Embryonic facial prominence (tissue), 1 donor: ENCODE measurements around the gene IRAK1.

Source experiments
- DNase-seq: peaks from one replicate; pipeline ENCODE4 v3.0.0-alpha.2; 2016; ENCODE audit errors: extremely low spot score

Gene IRAK1

GRCh38 chrX:154019633-154020528, at the start of gene IRAK1:
Gene IRAK1, minus strand, starts transcription at chrX:154019902. Its CDS starts 90 bp downstream, at chrX:154019812.
- no peak for DNase-seq

- no peak for DNase-seq
Observed at GRCh38 chrX:154068560-154068959, 48.9 kb upstream of the IRAK1 start.

GRCh38 chrX:154064637-154065435, 45.1 kb upstream of the IRAK1 start:
- DNase-seq, result no peak

GRCh38 chrX:154063234-154063633, 43.5 kb upstream of the IRAK1 start:
- DNase-seq, result no peak

GRCh38 chrX:154061801-154062200, 42.1 kb upstream of the IRAK1 start:
- DNase-seq, result no peak

GRCh38 chrX:154059729-154060245, 40.1 kb upstream of the IRAK1 start:
- no peak for DNase-seq

GRCh38 chrX:154059231-154059630, 39.5 kb upstream of the IRAK1 start:
- DNase-seq, result no peak

- DNase-seq, result no peak
Observed at GRCh38 chrX:154058214-154058997, 38.7 kb upstream of the IRAK1 start.

GRCh38 chrX:154057791-154058190, 38.1 kb upstream of the IRAK1 start:
- no peak for DNase-seq

- no peak for DNase-seq
Observed at GRCh38 chrX:154056770-154057241, 37.1 kb upstream of the IRAK1 start.

GRCh38 chrX:154051201-154051810, 31.6 kb upstream of the IRAK1 start:
- DNase-seq, result peak; percentile 28

GRCh38 chrX:154050113-154050495, 30.4 kb upstream of the IRAK1 start:
- no peak for DNase-seq

GRCh38 chrX:154049209-154050112, 29.8 kb upstream of the IRAK1 start:
- no peak for DNase-seq

GRCh38 chrX:154048398-154048797, 28.7 kb upstream of the IRAK1 start:
- DNase-seq, result no peak

- DNase-seq, result no peak
Observed at GRCh38 chrX:154046940-154047610, 27.4 kb upstream of the IRAK1 start.

GRCh38 chrX:154046031-154046781, 26.5 kb upstream of the IRAK1 start:
- DNase-seq, result peak; percentile 19

GRCh38 chrX:154044091-154044490, 24.4 kb upstream of the IRAK1 start:
- DNase-seq, result no peak

GRCh38 chrX:154043003-154043763, 23.5 kb upstream of the IRAK1 start:
- no peak for DNase-seq
